Measurements from ENCODE around the gene CD63.

Gene CD63

GRCh38 chr12:55703901-55704761 lies 24.7 kb downstream of the CD63 start:
- no peak for DNase-seq

GRCh38 chr12:55703288-55703687 lies 25.5 kb downstream of the CD63 start:
- no peak for DNase-seq

- DNase-seq: no peak
Measured at GRCh38 chr12:55702861-55703260, 25.9 kb downstream of the CD63 start.

- no peak for DNase-seq
Measured at GRCh38 chr12:55700255-55701018, 28.4 kb downstream of the CD63 start.

GRCh38 chr12:55699471-55700055 lies 29.2 kb downstream of the CD63 start:
- no peak for DNase-seq

- DNase-seq: no peak
Measured at GRCh38 chr12:55698965-55699364, 29.8 kb downstream of the CD63 start.

- no peak for DNase-seq
Measured at GRCh38 chr12:55698241-55698955, 30.4 kb downstream of the CD63 start.

GRCh38 chr12:55697686-55698085 lies 31.1 kb downstream of the CD63 start:
- no peak for DNase-seq

- no peak for DNase-seq
Measured at GRCh38 chr12:55696796-55697462, 31.9 kb downstream of the CD63 start.

GRCh38 chr12:55696141-55696540 lies 32.7 kb downstream of the CD63 start:
- no peak for DNase-seq

- DNase-seq: no peak
Measured at GRCh38 chr12:55695349-55695748, 33.5 kb downstream of the CD63 start.

- DNase-seq: no peak
Measured at GRCh38 chr12:55694651-55695050, 34.2 kb downstream of the CD63 start.

GRCh38 chr12:55694188-55694515 lies 34.7 kb downstream of the CD63 start:
- no peak for DNase-seq

GRCh38 chr12:55693323-55694187 lies 35.3 kb downstream of the CD63 start:
- no peak for DNase-seq

- DNase-seq: no peak
Measured at GRCh38 chr12:55692631-55693322, 36.0 kb downstream of the CD63 start.

GRCh38 chr12:55688716-55689655 lies 39.8 kb downstream of the CD63 start:
- DNase-seq: no peak

- DNase-seq: no peak
Measured at GRCh38 chr12:55687746-55688145, 41.1 kb downstream of the CD63 start.

GRCh38 chr12:55686366-55687010 lies 42.3 kb downstream of the CD63 start:
- DNase-seq: no peak

- DNase-seq: no peak
Measured at GRCh38 chr12:55685671-55686070, 43.1 kb downstream of the CD63 start.

All from activated effector memory CD4-positive, alpha-beta T cell treated with Interleukin-2 at 50 U/mL for 16 hours (primary cell).